Kidney capillary endothelial cell (primary cell): ENCODE results near the gene SKAP1.
"Not testable (repeated sequence)": the region's sequence is repeated elsewhere in the genome, so short reads cannot be mapped to it uniquely, and the experiment has no call there.

Experiments
- DNase-seq: peaks from one replicate; pipeline ENCODE4 v3.0.0-alpha.2; 2018; ENCODE audit warnings: low spot score

Gene SKAP1

GRCh38 chr17:48368352-48368908, 61.6 kb downstream of the SKAP1 start:
- no peak for DNase-seq

GRCh38 chr17:48363161-48363560, 66.9 kb downstream of the SKAP1 start:
- no peak for DNase-seq

- DNase-seq = not testable (repeated sequence)
Observed at GRCh38 chr17:48360861-48361633, 69.0 kb downstream of the SKAP1 start.

GRCh38 chr17:48357779-48358602, 72.0 kb downstream of the SKAP1 start:
- DNase-seq = no peak

- no peak for DNase-seq
Observed at GRCh38 chr17:48356866-48357265, 73.1 kb downstream of the SKAP1 start.

- no peak for DNase-seq
Observed at GRCh38 chr17:48352630-48353029, 77.4 kb downstream of the SKAP1 start.

GRCh38 chr17:48351911-48352332, 78.1 kb downstream of the SKAP1 start:
- DNase-seq = peak; percentile 48

GRCh38 chr17:48348352-48348751, 81.7 kb downstream of the SKAP1 start:
- DNase-seq = no peak

- DNase-seq = no peak
Observed at GRCh38 chr17:48347177-48347576, 82.8 kb downstream of the SKAP1 start.

- DNase-seq = no peak
Observed at GRCh38 chr17:48344251-48344650, 85.8 kb downstream of the SKAP1 start.

- no peak for DNase-seq
Observed at GRCh38 chr17:48340916-48341315, 89.1 kb downstream of the SKAP1 start.

GRCh38 chr17:48338720-48339119, 91.3 kb downstream of the SKAP1 start:
- no peak for DNase-seq

GRCh38 chr17:48337903-48338302, 92.1 kb downstream of the SKAP1 start:
- not testable (repeated sequence) for DNase-seq

- no peak for DNase-seq
Observed at GRCh38 chr17:48336986-48337385, 93.0 kb downstream of the SKAP1 start.

GRCh38 chr17:48335858-48336500, 94.0 kb downstream of the SKAP1 start:
- peak; percentile 69 for DNase-seq

- DNase-seq = no peak
Observed at GRCh38 chr17:48335146-48335784, 94.7 kb downstream of the SKAP1 start.

GRCh38 chr17:48333034-48333530, 96.9 kb downstream of the SKAP1 start:
- no peak for DNase-seq

- DNase-seq = no peak
Observed at GRCh38 chr17:48330887-48331286, 99.1 kb downstream of the SKAP1 start.

GRCh38 chr17:48330421-48330820, 99.6 kb downstream of the SKAP1 start:
- DNase-seq = no peak

GRCh38 chr17:48328457-48328856, 101.6 kb downstream of the SKAP1 start:
- no peak for DNase-seq

- no peak for DNase-seq
Observed at GRCh38 chr17:48326310-48326709, 103.7 kb downstream of the SKAP1 start.

- DNase-seq = no peak
Observed at GRCh38 chr17:48322060-48322459, 108.0 kb downstream of the SKAP1 start.
